Dedifferentiated amniotic fluid mesenchymal stem cell (primary cell): ENCODE data around the gene JMJD7.

Source experiments
- DNase-seq: peaks from one replicate; pipeline ENCODE4 v3.0.0-alpha.2; 2016; ENCODE audit errors: extremely low spot score

Gene JMJD7

DNA sequence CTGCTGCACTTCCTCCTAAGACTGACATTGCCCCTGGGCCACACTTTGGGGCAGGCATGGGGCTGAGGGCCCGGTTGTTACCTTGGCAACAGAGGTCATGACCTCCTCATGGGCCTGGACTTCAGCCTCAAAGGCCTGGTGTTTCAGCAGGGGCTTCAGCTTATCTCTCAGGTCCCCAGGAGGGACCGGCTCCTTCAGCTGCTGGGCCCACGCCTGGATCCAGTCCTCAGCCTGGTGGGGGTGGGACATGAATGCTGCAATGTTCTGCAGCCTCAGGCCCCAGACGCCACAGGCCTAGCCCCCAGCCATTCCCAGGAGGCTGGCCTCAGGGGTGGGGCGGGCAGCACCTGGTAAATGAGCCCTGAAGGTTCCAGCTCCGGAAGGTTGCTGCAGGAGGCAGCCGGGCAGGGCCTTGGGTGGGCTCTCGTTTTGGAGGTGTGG lies 38.4 kb downstream of the JMJD7 start:
- no peak for DNase-seq

DNA sequence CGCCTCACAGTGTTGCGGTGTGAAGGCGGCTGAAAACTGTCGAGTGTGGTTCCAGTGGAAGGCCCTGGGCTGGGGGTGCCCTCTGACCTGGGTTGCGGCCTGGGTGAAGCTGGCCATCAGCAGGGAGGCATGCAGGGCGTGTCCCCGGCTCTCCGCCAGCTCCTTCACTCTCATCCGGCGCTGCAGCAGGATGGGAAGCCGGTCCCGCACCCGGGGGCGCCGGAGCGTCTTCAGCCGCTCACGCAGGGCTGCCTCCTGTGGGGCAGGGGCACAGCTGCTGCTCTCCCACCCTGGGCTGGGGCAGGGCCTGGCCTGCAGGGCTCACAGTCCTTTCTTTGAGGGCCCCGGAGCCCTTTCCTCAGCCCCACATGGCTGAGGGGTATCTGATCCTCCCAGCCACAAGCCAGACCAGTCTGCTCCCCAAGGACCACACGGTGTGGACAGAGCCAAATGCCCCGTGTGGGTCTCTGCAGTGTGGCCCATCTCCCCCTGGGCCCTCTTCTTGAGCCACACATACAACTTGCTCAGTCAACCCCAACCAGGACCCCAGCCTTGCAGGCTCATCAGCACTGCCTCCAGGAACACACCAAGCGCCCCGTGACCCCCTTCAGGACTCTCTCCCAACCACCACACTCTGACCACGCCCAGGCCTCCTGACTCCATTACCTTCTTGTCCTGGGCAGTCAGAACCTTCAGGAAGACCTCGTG lies 39.1 kb downstream of the JMJD7 start:
- DNase-seq: no peak

DNA sequence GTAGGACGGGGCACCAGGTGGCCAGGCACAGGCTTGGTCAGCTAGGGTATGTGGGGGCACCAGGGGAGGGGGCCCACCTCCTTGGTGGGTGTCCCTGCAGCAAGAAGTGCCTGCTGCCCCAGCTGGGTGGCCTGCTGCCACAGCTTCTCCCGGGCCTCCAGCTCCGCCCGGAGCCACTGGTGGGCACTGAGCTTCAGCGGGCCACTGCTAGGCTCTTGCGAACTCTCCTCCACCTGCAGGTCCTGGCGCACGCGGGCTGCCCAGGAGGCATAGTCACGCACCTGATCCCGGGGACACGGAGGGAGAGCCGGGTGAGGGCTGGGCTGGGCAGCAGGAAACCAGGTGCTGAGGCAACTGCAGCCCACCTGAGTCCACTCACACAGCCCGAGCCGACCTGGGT lies 40.4 kb downstream of the JMJD7 start:
- DNase-seq: no peak

DNA sequence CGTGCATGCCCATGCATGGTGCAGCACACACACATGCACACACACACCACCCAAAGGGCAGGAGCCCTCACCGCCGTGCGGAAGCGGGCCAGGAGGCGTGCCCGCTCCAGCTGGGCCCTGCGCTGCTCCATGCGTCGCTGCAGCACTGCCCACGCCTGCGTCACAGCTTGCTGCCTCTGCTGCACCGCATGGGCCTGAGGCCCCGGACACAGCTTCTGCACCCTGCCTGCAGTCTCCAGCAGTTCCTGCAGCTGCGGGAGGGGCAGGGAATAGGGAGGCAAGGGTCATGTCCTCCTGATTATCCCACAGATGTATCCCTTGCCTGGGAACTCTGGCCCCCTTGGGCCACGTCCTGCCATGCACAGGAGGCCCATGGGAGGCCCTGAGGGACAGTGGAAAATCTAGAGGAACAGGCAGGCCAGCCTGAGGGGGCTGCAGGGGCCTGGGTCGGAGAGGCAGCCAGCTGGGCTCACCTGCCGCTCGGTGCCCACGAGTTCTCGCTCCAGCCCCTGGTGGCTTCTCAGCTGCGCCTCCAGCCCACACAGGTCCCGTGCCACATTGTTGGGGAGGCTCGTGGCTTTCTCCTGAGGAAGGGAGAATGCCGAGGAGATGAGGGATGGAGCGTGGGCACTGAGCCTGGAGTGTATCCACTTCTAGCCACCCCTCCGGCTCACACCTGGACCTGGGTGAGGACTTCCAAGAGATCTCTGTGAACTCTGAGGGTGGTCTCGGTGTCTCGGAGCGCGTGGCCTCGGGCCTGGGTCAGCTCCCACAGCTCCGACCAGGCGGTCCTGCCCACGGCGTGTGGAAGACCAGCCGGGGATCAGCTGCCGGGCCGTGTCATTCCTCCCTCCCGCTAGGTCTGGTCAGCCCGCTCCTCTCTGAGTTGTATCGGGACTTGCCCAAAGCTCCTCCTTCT lies 42.1 kb downstream of the JMJD7 start:
- DNase-seq: no peak

DNA sequence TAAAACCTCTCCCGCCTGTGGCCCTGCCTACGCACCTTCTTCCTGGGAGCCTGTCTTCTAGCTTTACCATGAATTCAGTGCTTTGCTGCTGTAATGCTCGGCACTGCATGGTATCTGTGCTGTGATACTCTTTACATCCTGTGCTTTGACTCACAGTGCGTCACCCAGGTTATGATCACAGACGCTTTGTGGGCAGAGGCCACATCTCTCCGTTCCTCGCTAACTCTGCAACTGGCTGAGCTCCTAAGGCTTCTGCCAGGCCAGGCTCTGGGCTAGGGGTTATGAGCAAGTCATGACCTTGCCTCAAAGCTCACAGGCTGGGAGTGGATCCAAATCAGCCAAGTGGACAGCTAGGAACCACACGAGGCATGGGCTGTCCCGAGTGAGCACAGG lies 42.8 kb downstream of the JMJD7 start:
- no peak for DNase-seq

DNA sequence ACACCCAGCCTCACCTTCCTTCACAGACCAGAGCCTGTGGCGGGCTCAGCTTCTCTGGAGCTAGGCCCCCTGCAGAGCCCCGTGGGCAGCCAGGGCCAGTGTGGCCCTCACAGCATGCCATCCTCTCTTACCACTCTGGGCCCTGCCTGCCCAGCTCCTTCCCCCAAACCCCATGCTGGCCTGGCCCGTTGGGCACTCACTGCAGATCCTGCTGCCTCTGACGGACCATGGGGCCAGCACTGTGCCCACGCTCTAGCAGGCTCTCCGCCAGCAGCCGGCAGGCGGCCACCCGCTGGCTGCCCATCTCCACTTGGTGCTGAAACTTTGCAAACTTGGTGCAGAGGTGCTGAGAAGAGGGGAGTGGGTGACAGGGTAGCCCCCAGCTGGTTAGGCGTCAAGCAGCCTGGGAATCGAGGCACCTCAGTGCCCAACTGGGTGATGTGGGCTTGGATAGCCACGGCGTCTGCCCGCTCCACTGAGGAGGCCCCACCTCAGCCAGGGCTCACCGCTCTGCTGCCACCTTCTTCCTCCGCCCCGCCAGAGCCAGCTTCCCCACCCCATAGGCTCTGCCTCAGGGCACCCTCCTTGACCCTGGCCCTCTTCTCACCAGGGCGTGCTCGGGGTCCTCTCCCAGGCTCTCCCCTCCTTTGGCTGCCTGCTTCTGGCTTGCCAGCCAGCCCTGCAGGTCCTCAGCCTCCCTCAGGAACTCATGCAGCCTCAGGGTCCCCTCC lies 43.4 kb downstream of the JMJD7 start:
- no peak for DNase-seq

DNA sequence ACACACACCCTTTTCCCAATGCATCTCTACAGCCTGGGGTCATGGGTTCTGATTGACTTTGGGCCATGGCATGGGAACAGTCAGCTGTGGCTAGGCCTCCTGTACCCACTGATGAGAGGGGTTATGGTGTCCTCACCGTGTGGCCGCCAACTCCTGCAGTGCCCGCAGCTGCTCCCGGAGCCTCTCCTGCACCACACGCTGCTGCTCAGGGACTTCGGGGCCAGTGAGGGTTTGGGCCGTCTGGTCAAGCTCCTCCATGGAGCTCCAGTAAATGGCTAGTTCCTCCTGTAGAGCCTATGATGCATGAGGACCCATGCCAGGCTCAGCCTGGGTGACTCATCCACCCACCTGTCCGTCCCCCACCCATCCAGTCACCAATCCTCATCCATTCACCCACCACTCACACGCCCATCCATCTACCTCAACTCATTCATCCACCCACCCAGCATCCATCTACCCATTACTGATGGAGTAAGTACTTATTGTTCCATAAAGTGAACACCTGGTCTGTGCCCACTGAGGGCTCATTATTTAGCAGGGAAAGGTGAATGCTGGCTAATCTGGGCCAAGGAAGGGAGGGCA lies 44.4 kb downstream of the JMJD7 start:
- no peak for DNase-seq

DNA sequence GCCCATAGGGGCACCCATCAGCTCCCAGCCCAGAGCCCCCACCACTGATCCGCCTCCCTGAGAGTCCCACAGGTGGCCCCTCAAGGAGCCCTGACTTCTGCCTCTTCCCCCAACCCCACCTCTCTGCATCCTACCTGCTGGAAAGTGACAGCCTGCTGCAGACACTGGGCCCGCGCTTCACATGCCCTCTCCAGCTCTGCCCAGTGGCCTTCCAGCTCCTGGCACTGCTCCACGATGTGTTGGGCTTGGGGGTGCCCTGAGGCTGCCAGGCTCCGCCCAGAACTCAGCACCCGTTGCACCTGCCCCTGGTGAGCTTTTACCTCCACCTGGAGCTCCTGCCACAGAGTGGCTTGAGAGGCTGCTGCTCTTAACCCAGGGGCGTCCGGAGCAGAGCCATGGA lies 45.8 kb downstream of the JMJD7 start:
- DNase-seq: no peak

DNA sequence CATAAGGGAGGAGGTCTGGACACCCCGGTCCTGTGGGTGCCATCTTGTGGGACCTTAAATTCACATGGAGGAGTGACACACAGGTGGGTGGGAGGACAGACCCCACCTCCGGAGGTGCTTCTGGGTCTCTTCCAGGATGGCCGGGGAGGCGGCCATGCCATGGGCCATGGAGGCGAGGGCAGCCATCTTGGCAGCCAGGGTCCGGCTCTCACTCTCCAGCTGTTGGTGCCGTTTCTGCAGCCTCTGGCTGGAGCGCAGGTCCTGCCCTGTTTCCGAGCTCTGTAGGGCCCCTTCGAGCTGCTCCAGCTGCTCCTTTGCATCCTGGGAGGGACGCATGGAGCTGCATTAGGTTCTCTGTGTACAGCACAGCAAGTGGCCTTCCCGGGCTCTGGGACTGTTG lies 46.8 kb downstream of the JMJD7 start:
- DNase-seq: no peak

DNA sequence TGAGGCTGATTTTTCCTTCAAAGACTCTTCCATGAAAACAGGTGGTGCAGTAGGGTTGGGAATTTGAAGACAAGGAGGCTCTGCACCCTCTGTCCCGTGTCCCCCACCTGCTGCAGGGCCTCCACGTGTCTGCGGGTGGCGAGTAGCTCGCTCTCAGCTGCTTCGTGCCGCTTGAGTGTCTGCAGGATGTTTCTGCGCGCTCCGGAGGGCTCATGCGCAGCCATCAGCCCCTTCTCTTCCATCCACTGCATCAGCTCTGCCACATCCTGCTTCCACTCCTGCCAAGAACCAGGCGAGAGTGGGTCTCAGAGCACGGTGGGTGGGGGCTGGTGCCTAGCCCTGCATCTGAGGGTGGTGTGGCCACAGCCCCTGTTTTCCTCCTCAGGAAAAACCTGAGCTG lies 48.1 kb downstream of the JMJD7 start:
- DNase-seq: no peak

DNA sequence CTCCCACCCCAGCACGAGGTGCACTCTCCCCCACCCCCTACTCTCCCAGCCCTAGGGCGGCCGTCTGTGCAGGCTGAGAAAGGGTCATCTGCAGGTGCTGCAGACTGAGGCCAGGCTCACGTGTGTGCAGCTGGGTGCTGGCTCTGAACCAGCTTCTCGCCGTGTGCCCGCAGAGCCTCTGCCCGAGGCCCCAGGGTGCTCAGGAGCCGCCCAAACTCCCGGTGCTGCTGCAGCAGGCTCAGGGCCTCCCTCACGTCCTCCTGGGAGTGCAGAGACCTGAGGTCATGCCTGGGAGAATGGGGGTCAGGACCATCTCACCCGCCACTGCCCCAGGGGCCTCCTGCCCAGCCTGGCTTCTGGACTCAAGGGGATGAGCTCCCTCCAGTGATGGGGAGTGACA lies 48.8 kb downstream of the JMJD7 start:
- no peak for DNase-seq

DNA sequence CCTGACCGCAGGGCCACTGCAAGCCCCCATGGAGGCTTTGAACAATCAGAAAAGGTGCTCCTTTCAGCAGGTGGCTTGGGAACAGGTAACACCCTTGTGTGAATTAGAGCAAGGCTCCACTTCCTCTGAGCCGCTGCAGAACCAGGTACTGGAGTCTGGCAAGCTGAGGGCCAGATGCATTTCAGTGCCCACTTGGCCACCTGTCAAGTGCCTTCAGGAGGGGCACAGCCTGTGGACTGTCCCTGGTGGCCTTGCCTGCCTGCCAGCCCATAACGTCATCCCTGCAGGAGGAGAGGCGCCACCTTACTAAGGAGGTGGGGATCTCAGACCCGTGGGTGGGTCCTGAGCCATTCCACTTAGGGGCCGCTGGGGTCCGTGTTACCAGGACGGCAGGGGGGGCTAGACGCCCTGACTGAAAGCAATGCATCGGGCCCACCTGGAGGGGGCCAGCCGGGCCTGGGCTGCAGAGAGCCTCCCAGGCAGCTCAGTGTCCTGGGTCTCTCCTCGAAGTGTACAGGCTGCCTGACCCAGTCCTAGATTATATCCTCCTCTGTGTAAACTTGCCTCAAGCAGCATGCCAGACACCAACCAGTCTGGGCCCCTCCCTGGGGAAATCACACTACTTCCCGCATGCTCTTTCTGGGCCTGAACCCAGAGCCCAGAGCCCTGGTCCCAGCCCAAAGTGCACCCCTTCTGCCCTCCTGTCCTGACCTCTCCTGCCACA lies 49.9 kb downstream of the JMJD7 start:
- DNase-seq: no peak

DNA sequence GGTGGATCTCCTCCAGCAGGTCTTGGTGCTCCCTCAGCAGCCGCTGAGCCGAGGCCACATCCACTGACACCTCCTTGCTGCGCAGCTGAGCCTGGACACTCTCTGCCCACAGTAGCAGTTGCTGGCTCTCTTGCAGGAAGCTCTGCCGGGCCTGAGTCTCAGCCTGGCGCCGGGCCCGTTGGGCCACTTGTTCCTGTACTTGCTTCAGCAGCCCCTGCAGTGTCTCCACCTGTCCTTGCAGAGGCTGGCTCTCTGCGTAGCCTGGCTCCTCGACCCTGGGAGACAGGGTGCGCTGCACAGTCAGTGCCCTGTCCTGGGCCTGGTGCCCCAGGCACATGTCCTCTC lies 50.4 kb downstream of the JMJD7 start:
- no peak for DNase-seq

DNA sequence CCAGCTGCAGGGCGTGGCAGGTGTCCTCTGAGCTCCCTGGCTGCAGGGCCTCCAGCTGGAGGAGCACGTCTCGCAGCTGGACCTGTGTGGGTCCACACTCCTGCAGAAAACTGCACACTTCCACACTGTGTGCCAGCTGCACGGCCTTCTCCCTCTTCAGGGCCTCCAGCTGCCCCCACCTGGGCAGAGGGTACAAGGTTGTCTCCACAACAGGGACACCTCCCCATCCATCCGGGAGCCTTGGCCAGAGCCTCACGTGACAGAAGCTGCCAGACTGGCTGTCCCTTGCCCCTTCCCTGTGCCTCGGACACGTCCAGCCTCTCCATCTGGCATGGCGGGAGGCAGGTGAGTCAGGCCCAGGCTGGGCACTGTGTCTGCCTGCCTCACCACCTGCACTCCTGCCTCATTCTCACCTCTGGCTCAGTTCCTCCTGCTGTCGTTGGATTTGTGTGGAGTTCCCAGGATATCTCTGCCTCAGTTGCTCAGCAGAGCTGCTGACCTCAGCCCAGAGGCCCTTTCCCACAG lies 51.5 kb downstream of the JMJD7 start:
- no peak for DNase-seq

DNA sequence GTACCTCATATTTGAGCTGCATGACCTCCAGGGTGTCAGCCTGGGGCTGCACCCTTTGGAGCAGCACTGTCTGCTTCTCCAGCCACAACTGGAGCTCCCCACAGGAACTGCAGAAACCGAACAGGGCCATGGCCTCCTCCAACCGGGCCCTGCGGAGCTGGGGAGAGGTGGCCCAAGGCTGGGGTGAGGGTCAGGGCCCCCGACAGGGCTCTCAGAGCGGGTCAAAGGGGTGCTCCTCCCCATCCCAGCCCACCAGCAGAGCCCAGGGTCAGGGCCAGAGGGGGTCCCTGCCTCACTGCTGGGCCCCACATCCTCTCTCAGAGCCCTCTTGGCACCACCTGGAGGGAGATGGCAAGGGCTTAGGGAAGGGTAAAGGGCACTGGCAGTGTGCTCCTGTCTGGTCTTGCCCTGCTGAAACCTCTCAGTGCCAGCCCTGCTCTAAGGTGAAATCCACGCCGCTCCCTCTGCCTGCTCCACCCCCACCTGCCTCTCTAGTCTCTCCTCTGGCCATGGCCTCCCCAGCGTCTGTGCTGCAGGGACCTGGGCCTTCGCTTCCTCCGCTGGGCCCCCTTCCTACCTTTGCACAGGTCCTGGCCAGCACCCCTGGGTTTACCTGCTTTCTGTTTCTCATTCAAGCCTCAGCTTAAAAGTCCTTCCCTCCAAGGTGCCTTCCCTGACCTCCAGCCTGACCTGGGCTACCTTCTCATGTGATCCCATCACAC lies 52.4 kb downstream of the JMJD7 start:
- no peak for DNase-seq

DNA sequence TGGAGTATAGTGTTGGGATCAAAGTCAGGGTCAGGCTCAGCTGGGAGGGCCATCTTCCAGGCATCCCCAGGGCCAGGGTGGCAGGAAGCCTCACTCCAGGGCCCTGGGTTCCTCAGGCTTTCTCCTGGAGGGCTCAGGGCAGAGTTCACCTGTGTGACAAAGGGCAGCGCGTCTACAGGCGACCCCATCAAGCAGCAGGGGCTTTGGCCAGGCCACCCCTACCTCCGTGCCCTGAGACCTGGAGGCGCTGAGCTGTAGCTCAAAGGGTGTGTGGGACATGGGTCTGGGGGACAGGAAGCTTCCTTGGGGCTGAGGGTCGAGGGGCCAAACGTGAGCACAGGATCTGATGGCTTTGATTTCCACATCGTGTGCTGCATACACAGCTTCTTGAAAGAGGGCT lies 53.2 kb downstream of the JMJD7 start:
- DNase-seq: no peak

DNA sequence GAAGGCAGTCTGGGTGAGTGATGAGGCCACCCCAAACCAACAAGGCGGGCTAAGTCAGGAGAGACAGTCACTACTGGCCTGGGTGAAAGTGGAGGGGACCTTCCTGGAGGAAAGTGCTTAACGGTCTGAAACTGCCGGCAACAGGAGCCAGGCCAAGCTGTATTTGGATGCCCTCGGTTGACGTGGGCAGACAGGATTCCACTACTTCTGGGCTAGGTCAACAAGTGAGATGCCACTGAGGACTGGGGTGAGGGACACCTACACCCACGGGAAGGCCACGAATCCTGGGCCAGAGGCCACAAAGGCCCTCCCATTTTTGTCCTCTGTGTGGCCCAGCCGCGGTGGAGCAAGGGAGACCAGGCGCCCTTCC lies 53.6 kb downstream of the JMJD7 start:
- no peak for DNase-seq

DNA sequence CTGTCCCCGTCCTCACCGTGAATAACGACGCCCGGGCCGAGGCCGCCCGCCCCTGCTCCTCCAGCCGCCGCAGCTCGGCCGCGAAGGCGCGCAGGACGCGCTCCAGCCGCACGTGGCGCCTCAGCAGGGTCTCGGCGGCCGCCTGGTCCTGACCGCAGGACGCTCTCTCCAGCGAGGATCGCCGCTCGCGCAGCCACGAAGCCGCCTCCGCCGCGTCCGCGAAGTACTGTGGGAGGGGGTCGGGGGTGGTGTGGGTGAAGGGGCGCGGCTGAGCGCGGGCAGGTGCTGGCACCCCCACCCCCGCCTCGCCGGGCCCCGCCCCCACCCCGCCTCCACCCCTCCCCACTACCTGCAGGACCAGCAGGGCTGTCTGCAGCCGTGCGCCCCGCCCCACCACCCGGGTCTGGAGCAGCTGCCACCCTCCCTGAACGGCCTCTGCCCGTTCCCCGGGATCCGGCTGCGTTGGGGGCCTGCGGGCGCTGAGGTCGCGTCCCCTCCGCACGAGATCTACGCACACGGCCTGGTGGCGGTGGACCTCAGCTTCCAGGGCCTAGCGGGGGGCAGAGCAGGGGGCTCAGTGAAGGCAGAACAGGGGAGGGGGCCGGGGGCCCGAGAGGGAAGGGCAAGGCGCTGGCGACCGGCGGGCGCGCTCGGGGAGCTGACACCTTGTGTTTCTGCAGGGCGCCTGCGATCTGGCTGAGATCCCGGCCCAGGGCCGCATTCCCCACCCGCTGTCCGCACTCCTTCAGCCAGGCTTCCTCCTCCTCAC lies 54.2 kb downstream of the JMJD7 start:
- no peak for DNase-seq

DNA sequence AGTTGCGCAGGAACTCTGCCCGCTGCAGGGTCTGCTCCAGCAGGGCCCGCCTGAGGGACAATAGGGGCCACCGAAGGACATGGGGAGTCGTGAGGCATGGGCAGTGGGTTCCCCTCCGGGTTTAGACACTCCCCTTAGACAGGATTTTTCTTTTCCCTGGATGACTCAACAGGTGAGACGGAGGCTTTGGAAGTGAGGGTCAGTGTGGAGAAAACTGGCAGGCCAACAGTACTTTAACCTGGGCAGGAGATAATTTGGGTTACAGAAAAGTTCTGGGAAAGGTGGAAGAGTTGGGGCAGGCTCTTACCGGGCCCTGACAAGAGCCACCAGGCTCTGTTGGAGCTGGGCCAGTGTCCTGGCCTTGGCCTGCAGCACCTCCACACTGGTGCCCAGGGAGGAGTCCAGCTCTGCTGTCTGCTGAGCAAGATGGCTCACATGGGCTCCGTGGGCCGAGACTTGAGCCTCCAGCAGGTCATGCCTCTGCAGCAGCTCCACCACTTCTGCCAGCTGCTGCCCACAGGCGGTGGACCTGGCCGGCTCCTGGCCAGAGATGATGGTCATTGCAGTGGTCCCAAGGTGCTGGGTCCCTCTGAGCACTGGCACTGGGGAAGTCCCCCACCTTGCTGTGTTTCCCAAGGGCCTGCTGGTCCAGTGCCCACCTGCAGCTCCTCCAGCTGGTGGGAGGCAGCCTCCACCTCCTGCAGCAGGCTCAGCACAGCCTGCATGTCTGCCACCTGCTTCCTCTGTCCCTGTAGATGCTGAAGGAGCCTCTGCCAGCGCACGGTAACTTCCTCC lies 55.0 kb downstream of the JMJD7 start:
- no peak for DNase-seq
